ENCODE results near the gene CSN1S1.

DNA sequence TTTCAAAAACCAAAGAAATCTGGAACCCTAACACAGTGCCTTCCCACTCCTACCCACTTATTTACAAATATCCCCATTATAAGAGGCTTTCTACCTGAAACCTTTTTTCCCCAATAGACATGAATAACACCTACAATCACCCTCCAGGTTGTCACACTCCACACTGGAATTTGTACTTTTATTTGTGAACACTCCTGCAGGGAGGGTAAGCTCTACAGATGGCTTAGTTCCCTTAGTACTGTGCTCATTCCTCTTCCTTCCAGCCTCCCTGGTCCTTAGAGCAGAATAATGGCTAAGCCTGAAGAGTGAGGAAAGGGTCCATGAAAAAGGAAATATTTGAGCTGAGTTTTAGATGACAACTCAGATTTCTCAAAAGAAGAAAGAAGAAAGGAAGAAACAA, 48.7 kb upstream of the CSN1S1 start:
- TF ChIP-seq, protein P1, sequence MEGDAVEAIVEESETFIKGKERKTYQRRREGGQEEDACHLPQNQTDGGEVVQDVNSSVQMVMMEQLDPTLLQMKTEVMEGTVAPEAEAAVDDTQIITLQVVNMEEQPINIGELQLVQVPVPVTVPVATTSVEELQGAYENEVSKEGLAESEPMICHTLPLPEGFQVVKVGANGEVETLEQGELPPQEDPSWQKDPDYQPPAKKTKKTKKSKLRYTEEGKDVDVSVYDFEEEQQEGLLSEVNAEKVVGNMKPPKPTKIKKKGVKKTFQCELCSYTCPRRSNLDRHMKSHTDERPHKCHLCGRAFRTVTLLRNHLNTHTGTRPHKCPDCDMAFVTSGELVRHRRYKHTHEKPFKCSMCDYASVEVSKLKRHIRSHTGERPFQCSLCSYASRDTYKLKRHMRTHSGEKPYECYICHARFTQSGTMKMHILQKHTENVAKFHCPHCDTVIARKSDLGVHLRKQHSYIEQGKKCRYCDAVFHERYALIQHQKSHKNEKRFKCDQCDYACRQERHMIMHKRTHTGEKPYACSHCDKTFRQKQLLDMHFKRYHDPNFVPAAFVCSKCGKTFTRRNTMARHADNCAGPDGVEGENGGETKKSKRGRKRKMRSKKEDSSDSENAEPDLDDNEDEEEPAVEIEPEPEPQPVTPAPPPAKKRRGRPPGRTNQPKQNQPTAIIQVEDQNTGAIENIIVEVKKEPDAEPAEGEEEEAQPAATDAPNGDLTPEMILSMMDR (IDR thresholded peaks at IDR 0.05; ENCODE audit: insufficient read depth, low read depth, low read length) = no peak
- TF ChIP-seq EZH2 (IDR thresholded peaks at IDR 0.05; ENCODE audit: insufficient read depth, low read length) = no peak

Measured in astrocyte (in vitro differentiated cells and primary cell).